ENCODE results near the gene OPCML.

DNA sequence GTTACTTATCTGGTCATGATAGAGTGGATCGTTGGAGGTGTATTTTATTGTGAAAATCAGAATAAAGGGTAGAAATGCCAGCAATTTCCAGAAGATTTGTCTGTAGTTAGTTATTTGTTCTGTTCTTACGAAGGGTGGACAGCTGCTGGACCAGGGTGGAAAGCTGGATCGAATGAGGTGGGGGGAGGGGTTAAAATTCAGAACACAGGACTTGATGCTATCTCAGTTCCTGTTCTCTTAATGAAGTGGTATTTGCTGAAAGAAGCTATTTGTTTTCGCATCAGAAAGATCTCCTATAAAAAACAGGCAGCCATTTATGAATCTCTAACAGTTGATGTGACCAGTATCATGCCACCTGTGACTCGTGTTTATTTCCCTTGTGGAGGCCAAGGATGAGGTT is 556.2 kb downstream of the OPCML start:
- TF ChIP-seq, protein P1, sequence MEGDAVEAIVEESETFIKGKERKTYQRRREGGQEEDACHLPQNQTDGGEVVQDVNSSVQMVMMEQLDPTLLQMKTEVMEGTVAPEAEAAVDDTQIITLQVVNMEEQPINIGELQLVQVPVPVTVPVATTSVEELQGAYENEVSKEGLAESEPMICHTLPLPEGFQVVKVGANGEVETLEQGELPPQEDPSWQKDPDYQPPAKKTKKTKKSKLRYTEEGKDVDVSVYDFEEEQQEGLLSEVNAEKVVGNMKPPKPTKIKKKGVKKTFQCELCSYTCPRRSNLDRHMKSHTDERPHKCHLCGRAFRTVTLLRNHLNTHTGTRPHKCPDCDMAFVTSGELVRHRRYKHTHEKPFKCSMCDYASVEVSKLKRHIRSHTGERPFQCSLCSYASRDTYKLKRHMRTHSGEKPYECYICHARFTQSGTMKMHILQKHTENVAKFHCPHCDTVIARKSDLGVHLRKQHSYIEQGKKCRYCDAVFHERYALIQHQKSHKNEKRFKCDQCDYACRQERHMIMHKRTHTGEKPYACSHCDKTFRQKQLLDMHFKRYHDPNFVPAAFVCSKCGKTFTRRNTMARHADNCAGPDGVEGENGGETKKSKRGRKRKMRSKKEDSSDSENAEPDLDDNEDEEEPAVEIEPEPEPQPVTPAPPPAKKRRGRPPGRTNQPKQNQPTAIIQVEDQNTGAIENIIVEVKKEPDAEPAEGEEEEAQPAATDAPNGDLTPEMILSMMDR (IDR thresholded peaks at IDR 0.05) = no peak
- no peak for TF ChIP-seq ZFX (IDR thresholded peaks at IDR 0.05; ENCODE audit: borderline replicate concordance)
